HG03558 (cell line): ENCODE measurements around the gene PANX2.
"Not testable (repeated sequence)": the region's sequence is repeated elsewhere in the genome, so short reads cannot be mapped to it uniquely, and the experiment has no call there.

Experiments used
- ATAC-seq: cut with Tn5 transposase; IDR thresholded peaks from one replicate; pipeline ENCODE4 v1.9.1; 2021; ENCODE audit warnings: moderate number of reproducible peaks; ENCODE audit not compliant: unreplicated experiment; ENCODE audit errors: extremely low read depth

The PANX2 gene

DNA sequence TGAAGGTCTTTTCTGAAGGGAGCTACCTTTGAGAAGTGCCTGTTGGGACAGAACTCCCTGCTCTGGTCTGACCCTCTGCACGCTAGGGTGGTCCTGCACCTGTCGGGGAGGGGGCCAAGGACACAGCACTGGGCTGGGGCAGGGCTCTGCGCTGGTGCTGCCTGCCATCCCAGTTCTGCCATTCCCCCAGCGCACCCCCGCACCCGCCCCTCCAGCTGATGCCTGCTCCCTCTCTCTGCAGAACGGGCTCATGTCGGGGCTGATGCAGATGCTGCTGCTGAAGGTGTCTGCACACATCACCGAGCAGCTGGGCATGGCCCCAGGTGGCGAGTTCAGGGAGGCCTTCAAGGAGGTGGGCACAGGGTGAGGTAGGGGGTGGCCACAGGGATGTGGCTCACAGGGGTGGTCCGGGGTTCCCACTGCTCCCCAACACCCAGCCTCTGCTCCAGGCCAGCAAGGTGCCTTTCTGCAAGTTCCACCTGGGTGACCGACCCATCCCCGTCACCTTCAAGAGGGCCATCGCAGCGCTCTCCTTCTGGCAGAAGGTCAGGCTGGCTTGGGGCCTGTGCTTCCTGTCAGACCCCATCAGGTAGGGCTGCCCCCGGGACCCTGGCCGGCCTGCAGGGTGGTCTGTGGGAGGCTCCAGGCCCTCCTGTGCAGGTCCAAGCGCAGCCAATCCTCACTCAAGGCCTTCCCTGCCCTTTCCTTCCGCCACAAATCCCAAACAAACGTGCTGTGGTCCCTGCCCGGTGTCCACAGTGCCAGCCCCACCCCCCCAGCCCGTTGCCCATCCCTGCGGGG is 26.7 kb downstream of the PANX2 start:
- ATAC-seq = no peak

DNA sequence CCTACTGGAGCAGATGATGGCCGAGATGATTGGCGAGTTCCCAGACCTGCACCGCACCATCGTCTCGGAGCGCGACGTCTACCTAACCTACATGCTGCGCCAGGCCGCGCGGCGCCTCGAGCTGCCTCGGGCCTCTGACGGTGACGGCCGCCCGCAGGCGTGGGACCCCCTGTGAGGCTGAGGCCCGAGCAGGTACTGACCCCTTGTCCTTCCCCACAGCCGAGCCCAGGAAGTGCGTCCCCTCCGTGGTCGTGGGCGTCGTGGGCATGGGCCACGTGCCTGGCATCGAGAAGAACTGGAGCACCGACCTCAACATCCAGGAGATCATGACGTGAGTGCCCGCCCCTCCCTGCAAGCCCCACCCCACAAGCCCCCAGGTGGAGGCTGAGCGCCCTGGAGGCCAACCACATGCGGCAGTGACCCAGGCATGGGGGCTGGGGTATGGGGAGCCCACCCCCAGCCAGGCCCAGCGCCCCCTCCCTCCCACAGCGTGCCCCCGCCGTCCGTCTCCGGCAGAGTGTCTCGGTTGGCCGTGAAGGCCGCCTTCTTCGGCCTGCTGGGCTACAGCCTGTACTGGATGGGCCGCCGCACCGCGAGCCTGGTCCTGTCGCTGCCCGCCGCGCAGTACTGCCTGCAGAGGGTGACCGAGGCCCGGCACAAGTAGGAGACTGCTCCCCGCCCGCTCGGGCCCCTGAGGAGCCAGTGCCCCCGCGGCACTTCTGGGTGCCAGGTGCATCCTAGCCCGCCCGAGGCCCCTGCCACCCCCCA is 27.5 kb downstream of the PANX2 start:
- ATAC-seq = no peak

- no peak for ATAC-seq
Observed at GRCh38 chr22:50198624-50199017, 28.1 kb downstream of the PANX2 start.

- ATAC-seq = no peak
Observed at GRCh38 chr22:50199251-50199721, 28.8 kb downstream of the PANX2 start.

DNA sequence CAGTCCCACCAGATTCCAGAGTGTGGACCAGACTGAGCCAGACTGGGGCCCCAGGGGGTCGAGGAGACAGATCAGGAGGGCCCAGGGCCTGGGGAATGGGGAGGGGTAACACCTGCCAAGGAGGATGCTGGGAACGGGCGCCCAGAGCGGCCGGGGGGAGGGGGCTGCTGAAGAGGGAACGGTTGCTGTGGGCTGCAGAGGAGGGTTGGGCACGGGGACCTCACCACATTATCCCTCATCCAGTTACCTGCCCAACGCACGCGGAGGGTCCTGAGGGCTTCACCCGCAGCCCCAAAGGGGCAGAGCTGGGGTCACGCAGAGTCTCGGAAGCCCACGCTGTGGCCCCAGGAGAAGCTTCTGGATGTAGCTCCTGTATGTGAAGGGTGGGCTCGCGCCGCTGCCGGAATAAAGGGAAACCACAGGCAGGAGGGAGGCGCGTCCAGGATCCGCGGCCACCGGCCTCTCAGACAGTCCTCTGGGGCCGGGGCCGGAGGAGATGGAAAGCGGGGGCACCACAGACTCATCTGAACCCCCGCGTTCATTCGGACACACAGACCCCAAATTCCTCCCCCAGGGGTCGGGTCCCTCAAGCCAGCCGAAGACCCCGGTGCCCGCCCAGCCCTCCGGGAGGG is 29.4 kb downstream of the PANX2 start:
- ATAC-seq = no peak

GRCh38 chr22:50200461-50201190 is 30.1 kb downstream of the PANX2 start, which contains the start of gene SELENOO:
SELENOO (plus strand) TSS chr22:50201011; CDS start chr22:50201037, 26 bp downstream.
- ATAC-seq = no peak

GRCh38 chr22:50201191-50202129 is 30.9 kb downstream of the PANX2 start:
- ATAC-seq = no peak

- ATAC-seq = no peak
Observed at GRCh38 chr22:50202130-50202666, 31.7 kb downstream of the PANX2 start.

DNA sequence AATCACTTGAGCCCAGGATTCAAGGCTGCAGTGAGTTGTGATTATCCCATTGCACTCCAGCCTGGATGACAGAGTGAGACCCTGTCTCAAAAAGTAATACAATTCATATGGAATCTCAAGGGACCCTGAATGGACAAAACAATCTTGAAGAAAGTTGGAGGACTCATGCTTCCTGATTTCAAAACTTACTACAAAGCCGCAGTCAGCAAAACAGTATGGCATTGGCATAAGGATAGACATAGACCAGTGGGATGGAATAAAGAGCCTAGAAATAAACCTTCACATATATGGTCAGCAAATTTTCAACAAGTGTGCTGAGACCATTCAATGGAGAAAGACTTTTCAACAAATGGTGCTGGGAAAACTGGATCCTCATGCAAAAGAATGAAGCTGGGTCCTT is 32.8 kb downstream of the PANX2 start:
- no peak for ATAC-seq

DNA sequence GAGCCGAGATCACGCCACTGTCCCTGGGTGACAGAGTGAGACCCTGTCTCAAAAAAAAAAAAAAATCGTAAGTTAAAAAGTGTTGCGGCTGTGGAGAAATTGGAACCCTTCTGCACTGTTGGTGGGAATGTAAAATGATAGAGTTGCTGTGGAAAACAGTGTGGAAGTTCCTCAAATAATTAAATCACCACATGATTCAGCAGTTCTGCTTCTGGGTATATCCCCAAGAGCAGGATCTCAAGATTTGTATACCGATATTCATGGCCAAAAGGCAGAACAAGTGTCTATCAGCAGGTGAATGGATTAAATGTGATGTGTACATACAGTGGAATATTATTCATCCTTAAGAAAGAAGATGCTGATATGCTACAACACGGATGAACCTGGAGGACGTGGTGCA is 34.0 kb downstream of the PANX2 start:
- no peak for ATAC-seq

GRCh38 chr22:50204998-50205397 is 34.5 kb downstream of the PANX2 start:
- ATAC-seq = not testable (repeated sequence)

DNA sequence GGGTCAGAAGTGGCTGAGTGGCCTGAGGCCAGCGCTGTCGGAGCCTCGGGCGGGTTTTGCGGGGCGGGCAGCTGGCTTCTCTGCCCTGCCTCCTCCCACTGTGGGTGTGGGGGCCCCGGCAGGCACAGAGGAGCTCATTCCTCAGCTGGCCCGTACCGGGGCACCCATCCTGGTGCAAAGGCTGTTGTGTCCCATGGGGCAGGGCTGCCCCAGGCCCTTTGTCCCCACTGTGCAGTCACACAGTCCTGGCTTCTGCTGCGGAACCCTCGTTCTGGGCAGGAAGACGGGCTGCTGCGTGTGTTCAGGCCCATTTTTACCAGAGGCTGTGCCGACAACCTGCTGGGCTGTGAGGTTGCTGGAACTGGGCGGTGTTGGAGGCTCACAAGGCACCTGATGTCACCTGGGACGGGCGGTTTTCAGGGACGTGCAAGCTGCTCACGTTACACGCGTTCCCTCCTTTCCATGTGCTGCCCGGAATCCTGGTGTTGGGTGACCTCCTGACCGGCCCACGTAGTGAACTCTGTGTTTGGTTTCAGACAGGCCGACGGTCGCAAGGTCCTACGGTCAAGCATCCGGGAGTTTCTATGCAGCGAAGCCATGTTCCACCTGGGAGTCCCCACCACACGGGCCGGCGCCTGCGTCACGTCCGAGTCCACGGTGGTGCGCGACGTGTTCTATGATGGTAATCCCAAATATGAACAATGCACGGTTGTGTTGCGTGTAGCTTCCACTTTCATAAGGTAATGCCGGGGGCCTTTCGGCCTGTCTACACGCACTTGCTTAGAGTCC is 35.4 kb downstream of the PANX2 start:
- no peak for ATAC-seq

DNA sequence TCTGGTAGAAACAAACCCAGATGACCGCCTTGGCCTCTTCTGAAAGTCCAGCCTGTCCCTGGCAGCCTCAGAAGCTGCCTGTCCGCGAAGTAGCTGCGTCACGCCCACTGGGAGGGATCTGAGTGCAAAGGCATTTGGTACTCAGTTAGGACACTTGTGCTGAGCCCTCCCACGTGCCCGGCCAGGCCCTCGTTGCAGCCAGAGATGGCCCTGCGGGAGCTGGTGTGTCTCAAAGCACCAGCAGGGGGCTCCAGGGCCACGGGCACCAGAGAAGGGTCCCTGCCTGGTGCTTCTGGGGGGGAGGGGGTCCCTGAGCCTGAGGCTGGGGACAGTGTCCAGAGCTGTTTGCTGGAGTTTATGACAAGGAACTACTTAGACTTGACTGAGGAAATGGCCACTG is 36.1 kb downstream of the PANX2 start:
- no peak for ATAC-seq

DNA sequence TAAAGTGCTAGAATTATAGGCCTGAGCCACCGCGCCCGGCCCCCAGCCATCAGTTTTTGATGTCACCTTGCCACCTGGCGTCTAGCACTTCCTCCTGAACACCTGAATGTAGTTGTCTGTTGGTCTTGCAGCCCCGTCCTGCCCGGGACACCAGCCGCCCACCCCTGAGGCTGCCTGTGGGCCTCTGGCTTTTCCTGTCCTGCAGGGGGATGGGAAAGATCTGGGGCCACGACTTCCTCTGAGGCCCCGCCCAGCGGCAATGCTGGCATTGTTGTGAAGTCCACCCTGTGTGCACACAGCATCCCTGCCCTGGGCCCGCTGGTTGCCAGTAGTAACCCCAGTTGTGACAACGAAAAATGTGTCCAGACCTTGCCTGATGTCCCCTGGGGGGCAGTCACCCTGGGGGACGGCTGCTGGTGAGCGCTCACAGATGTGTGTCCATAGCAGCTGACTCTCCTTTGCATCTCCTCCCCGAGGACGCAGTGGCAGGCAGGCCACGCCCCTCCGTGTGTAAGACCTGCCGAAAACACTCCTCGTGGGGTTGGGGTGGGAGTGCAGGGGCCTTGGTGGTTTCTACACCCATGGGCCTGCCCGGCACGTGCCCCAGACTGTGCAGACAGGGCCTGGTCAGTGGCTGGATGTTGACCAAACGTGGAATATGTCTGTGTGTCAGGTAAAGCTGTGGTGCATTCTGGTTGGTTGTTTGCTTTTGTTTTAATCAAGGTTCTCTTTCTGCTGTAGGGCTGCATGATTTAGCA is 37.0 kb downstream of the PANX2 start:
- ATAC-seq = no peak

DNA sequence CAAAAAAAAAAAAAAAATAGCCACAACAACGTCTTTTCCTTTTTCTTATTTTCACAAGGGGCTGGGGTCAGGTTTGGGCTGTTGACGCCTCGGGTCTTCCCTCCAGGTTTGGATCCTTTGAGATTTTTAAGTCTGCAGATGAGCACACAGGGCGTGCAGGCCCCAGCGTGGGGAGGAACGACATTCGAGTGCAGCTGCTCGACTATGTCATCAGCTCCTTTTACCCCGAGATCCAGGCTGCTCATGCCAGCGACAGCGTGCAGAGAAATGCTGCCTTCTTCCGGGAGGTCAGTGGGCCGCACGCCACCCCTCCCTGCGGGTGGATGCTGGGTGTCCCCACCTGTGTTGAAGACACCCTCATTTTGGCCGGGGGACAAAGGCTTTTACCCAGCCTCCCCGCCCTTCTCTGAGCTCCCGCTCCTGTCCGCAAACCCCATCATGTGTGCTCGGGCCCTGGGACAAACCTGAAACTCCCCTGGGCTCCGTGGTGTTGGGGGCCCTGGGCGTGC is 38.0 kb downstream of the PANX2 start:
- ATAC-seq = no peak

DNA sequence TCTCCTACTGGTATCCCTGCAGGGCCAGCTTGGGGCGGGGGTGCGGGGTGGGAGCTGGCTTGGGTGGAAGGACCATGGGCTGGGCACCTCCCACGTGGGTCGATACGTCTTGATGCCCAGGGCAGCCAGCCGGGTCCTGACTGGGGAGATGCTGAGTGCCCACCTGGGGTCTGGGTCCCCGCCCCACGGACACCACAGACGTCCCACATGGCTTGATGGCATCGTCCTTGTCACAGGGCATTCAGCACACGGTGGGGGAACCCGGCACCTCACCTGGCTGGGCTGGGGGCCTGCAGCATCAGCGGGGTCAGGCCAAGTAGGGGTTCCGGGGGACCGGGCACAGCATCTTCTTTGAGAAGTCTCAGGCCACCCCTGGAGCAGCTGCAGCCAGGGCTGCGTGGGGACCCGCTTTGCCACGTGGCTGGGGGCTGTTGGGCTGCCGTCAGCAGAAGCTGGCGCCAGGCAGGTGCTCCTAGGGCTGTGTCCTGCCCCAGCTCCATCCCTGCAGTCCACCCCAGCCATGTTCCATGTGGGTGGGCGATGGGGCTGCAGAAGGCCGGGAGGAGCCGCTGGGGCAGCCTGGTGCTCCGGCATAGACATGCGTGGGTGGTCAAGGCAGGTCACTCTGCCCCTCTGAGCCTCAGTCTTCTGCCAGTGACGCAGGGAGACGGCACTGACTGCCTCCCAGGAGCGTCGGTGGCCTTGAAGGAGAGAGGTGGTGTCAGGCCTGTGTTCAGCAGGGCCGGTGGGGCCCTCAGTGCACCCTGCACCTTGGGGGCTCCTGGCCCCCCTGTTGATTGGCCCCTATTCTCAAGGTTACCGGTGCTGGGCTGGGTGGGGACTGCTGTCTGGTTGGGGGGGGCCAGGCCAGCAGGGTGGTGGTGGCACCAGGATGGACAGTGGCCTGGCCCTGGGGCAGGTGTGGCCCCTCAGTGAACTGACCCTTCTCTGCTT is 38.7 kb downstream of the PANX2 start:
- ATAC-seq = no peak
